OCI-LY7 (cell line): ENCODE data around the gene RHOBTB3. TPM values are rescaled to one million over a fixed set of nuclear protein-coding genes. Genes with fewer than 3 reads are reported as not detected.

Experiments
- BruUV-seq: library from RNA; stranded (reverse); fragments of 400-500 nt; replicated peaks from 2 replicates; lab custom pipeline; 2021; lab: Mats Ljungman, UMichigan
- CTCF ChIA-PET: fragments of 300-600 bp; sonication (Branson Sonifier 250); formaldehyde crosslinking; loops from one replicate; lab custom pipeline; 2022; ENCODE audit warnings: antibody characterized with exemption; ENCODE audit not compliant: unreplicated experiment; lab: Charles Lee
- POLR2A ChIA-PET: fragments of 300-600 bp; sonication (Branson Sonifier 250); formaldehyde crosslinking; loops from one replicate; lab custom pipeline; 2022; ENCODE audit warnings: antibody characterized with exemption; lab: Charles Lee
- DNase-seq: peaks from one replicate; pipeline ENCODE4 v3.0.0-alpha.2; 2015; ENCODE audit warnings: low spot score
- H2AFZ ChIP-seq: fragments of 200-600 bp; sonication (generic), shearing (Covaris generic); 2 replicates; pipeline ENCODE4 v1.6.1; 2014; ENCODE audit warnings: mild to moderate bottlenecking, antibody characterized with exemption, low read length, moderate library complexity
- H3K27ac ChIP-seq: fragments of 200-600 bp; sonication (generic); 2 replicates; pipeline ENCODE4 v1.5.1; 2014; ENCODE audit warnings: mixed run types, low read depth, mild to moderate bottlenecking, moderate library complexity, low read length, inconsistent platforms; ENCODE audit not compliant: poor library complexity, severe bottlenecking
- H3K36me3 ChIP-seq: fragments of 200-600 bp; sonication (generic); 2 replicates; pipeline ENCODE4 v1.6.1; 2014; ENCODE audit warnings: mild to moderate bottlenecking, antibody characterized with exemption, low read length, moderate library complexity, mixed read lengths; ENCODE audit not compliant: insufficient read depth
- H3K4me1 ChIP-seq: fragments of 200-600 bp; sonication (generic); 2 replicates; pipeline ENCODE4 v1.5.1; 2014; ENCODE audit warnings: mild to moderate bottlenecking, low read length; ENCODE audit not compliant: insufficient read depth, poor library complexity, severe bottlenecking
- H3K4me2 ChIP-seq: fragments of 200-600 bp; sonication (generic); 2 replicates; pipeline ENCODE4 v1.6.1; 2014; ENCODE audit warnings: mild to moderate bottlenecking, low read length
- H3K4me3 ChIP-seq: fragments of 200-600 bp; sonication (generic); 2 replicates; pipeline ENCODE4 v1.5.1; 2014; ENCODE audit warnings: mild to moderate bottlenecking, low read depth, low read length; ENCODE audit not compliant: poor library complexity, severe bottlenecking
- H3K79me2 ChIP-seq: fragments of 200-600 bp; sonication (generic); 2 replicates; pipeline ENCODE4 v1.6.1; 2016; ENCODE audit warnings: low read depth, mild to moderate bottlenecking, low read length, moderate library complexity, mixed read lengths; ENCODE audit not compliant: insufficient read depth
- H3K9me2 ChIP-seq: fragments of 200-600 bp; sonication (generic); 2 replicates; pipeline ENCODE4 v1.6.1; 2016; ENCODE audit warnings: mild to moderate bottlenecking, low read length, mixed read lengths; ENCODE audit not compliant: insufficient read depth
- H3K9me3 ChIP-seq: fragments of 200-600 bp; sonication (generic); 2 replicates; pipeline ENCODE4 v1.6.1; 2014; ENCODE audit warnings: mild to moderate bottlenecking, mixed run types, low read length, mixed read lengths
- H4K20me1 ChIP-seq: fragments of 200-600 bp; sonication (generic); 2 replicates; pipeline ENCODE4 v1.6.1; 2014; ENCODE audit warnings: mild to moderate bottlenecking, antibody characterized with exemption, low read length, moderate library complexity, mixed read lengths; ENCODE audit not compliant: insufficient read depth
- CTCF ChIP-seq: fragments of 200-600 bp; sonication (generic); conservative IDR thresholded peaks from 2 replicates; pipeline ENCODE4 v1.5.1; 2014; ENCODE audit warnings: mild to moderate bottlenecking, antibody characterized with exemption, low read length, moderate library complexity, mixed read lengths
- EZH2phosphoT487 ChIP-seq: fragments of 200-600 bp; sonication (generic); IDR thresholded peaks from 2 replicates; pipeline ENCODE4 v1.6.1; 2018; ENCODE audit warnings: low read depth, borderline replicate concordance, mild to moderate bottlenecking, mixed run types, antibody characterized with exemption, low read length, moderate library complexity, mixed read lengths
- intact Hi-C: fragments of 100-400 bp; cut with micrococcal nuclease; formaldehyde crosslinking; loops from one replicate; pipeline ENCODE4 v1.10.0; 2022; ENCODE audit not compliant: unreplicated experiment
- total RNA-seq, 2 experiments: library from RNA; depleted of rRNA in 1 of 2; stranded (reverse); fragments of >200 nt in 1 of 2; shearing (Covaris generic) in 1 of 2; gene quantifications; 2 replicates each; pipeline ENCODE4 v1.2.3, GENCODE V29; 2014 to 2022

RHOBTB3 gene
- total RNA-seq, 2 experiments from 2014 or later, result 0.51 to 4.0 TPM

GRCh38 chr5:95824747-95825146, 93.6 kb downstream of the RHOBTB3 start:
- peaks cover 4% of the 10 kb centered on the region; the same call in 1 of the 2 replicates for H3K36me3 ChIP-seq
- H3K79me2 ChIP-seq, result peaks cover 26% of the 10 kb centered on the region
- ChIA-PET CTCF (interaction anchor here (2.6 kb wide), 1 partner anchor 16 kb away, joined by 9 read pairs; no protein-coding TSS in a partner anchor), POLR2A (interaction anchor here (0.6 to 9.3 kb wide), 4 partner anchors 13 to 178 kb away, joined by 3 to 150 read pairs (median 26); partner anchors contain the start of gene RFESD)
- H4K20me1 ChIP-seq, result no peaks in the 10 kb centered on the region
- H2AFZ ChIP-seq, result peak overlapping the region; percentile 92; the same call in 1 of the 2 replicates
- TF ChIP-seq EZH2phosphoT487 (no peak), CTCF (no peak)
- DNase-seq, result no peak
- H3K9me2 ChIP-seq, result no peaks in the 10 kb centered on the region
- H3K4me1 ChIP-seq, result peaks cover 36% of the 10 kb centered on the region
- no TSS peak for BruUV-seq
- H3K4me3 ChIP-seq, result no peak overlapping the region
- peak overlapping the region; percentile 87 for H3K27ac ChIP-seq
- peak overlapping the region; percentile 96 for H3K4me2 ChIP-seq
- intact Hi-C loops, result no loop called here
- no peaks in the 10 kb centered on the region for H3K9me3 ChIP-seq

GRCh38 chr5:95825495-95825894, 94.4 kb downstream of the RHOBTB3 start:
- Histone ChIP-seq H3K36me3 (peaks cover 4% of the 10 kb centered on the region; the same call in 1 of the 2 replicates), H3K4me2 (no peak overlapping the region), H3K4me3 (no peak overlapping the region), H3K79me2 (peaks cover 19% of the 10 kb centered on the region), H3K27ac (no peak overlapping the region), H3K9me2 (no peaks in the 10 kb centered on the region), H4K20me1 (no peaks in the 10 kb centered on the region), H3K9me3 (no peaks in the 10 kb centered on the region), H3K4me1 (peaks cover 29% of the 10 kb centered on the region), H2AFZ (no peak overlapping the region)
- no peak for TF ChIP-seq EZH2phosphoT487
- no peak for TF ChIP-seq CTCF
- POLR2A ChIA-PET, result interaction anchor here (0.8 to 9.3 kb wide), 3 partner anchors 13 to 38 kb away, joined by 5 to 150 read pairs (median 46); no protein-coding TSS in a partner anchor
- no TSS peak for BruUV-seq
- intact Hi-C loops, result no loop called here
- CTCF ChIA-PET, result no interaction called here
- DNase-seq, result no peak
